K562 (cell line): ENCODE results near the gene LMNB1. TPM values are rescaled to one million over a fixed set of nuclear protein-coding genes. Genes with fewer than 3 reads are reported as not detected.

ENCODE experiments used
- CBFA2T2 ChIP-seq: fragments of 450-650 bp; conservative IDR thresholded peaks from 2 replicates; pipeline ENCODE4 v1.6.1; 2017; ENCODE audit warnings: mild to moderate bottlenecking
- CCNT2 ChIP-seq: IDR thresholded peaks from 2 replicates; pipeline ENCODE4 v1.6.1; 2011; ENCODE audit warnings: borderline replicate concordance, low read depth, mild to moderate bottlenecking, moderate library complexity, mixed read lengths, low read length; ENCODE audit not compliant: insufficient read length; ENCODE audit errors: extremely low read depth
- DACH1 ChIP-seq: fragments of 450-650 bp; IDR thresholded peaks from 2 replicates; pipeline ENCODE4 v1.6.1; 2018; ENCODE audit not compliant: partially characterized antibody
- HDAC1 ChIP-seq, 2 experiments: fragments of 450-650 bp; IDR thresholded peaks; 2 replicates each; pipeline ENCODE4 v1.6.1; 2016 to 2017; ENCODE audit warnings: inconsistent platforms in 1 of 2, mild to moderate bottlenecking in 1 of 2, moderate library complexity in 1 of 2
- HMG20A ChIP-seq: fragments of 450-650 bp; formaldehyde crosslinking; conservative IDR thresholded peaks from 2 replicates; pipeline ENCODE4 v1.4.0; 2020; ENCODE audit warnings: mild to moderate bottlenecking, mixed read lengths
- KLF16 ChIP-seq: IDR thresholded peaks from 2 replicates; pipeline ENCODE4 v1.6.1; 2016; ENCODE audit warnings: antibody characterized with exemption
- MYBL2 ChIP-seq, 2 experiments: fragments of 450-650 bp in 1 of 2; sonication (generic) in 1 of 2; formaldehyde crosslinking in 1 of 2; IDR thresholded peaks; 2 replicates each; pipeline versions ENCODE4 v1.6.1 to v1.8.1; 2017 to 2022; ENCODE audit warnings: borderline replicate concordance in 1 of 2, inconsistent platforms in 1 of 2, low read depth in 1 of 2, mild to moderate bottlenecking in 1 of 2, missing genetic modification reagents in 1 of 2, moderate library complexity in 1 of 2
- NCOA1 ChIP-seq: fragments of 450-650 bp; IDR thresholded peaks from 2 replicates; pipeline ENCODE4 v1.6.1; 2016; ENCODE audit warnings: low read depth
- PHB ChIP-seq: fragments of 250-450 bp; sonication (Bioruptor Pico); IDR thresholded peaks from 2 replicates; pipeline ENCODE4 v1.5.0; 2021
- PML ChIP-seq: IDR thresholded peaks from 2 replicates; pipeline ENCODE4 v1.6.1; 2012; ENCODE audit warnings: low read length, inconsistent platforms
- POLR2A ChIP-seq: fragments of 450-650 bp; conservative IDR thresholded peaks from 2 replicates; pipeline ENCODE4 v1.6.1; 2016
- POLR2B ChIP-seq: fragments of 450-650 bp; IDR thresholded peaks from 2 replicates; pipeline ENCODE4 v1.6.1; 2018; ENCODE audit warnings: low read depth; ENCODE audit not compliant: partially characterized antibody
- RBM22 ChIP-seq: fragments of 200-400 bp; formaldehyde crosslinking; IDR thresholded peaks from 2 replicates; pipeline ENCODE4 v1.6.1; 2018; ENCODE audit warnings: low read length, low read depth; ENCODE audit not compliant: poor library complexity, severe bottlenecking
- STAT5A ChIP-seq: IDR thresholded peaks from 2 replicates; pipeline ENCODE4 v1.6.1; 2012; ENCODE audit warnings: low read length, inconsistent platforms, borderline replicate concordance
- TCFL5 ChIP-seq: fragments of 250-450 bp; sonication (Bioruptor Pico); conservative IDR thresholded peaks from 2 replicates; pipeline ENCODE4 v1.6.1; 2021; ENCODE audit warnings: mild to moderate bottlenecking, moderate library complexity, matching md5 sums
- ZBTB7A ChIP-seq: IDR thresholded peaks from 2 replicates; pipeline ENCODE4 v1.6.1; 2011; ENCODE audit warnings: low read depth, mild to moderate bottlenecking, low read length, moderate library complexity, borderline replicate concordance; ENCODE audit not compliant: control insufficient read depth
- ZEB2 ChIP-seq: fragments of 450-650 bp; IDR thresholded peaks from 2 replicates; pipeline ENCODE4 v1.6.1; 2016
- ZNF212 ChIP-seq: fragments of 450-650 bp; formaldehyde crosslinking; IDR thresholded peaks from 2 replicates; pipeline ENCODE4 v1.4.0; 2020; ENCODE audit warnings: mild to moderate bottlenecking
- ZNF253 ChIP-seq: fragments of 250-450 bp; sonication (Bioruptor Pico); conservative IDR thresholded peaks from 2 replicates; pipeline ENCODE4 v1.6.1; 2021; ENCODE audit warnings: mild to moderate bottlenecking
- ZNF444 ChIP-seq: fragments of 250-450 bp; sonication (Bioruptor Pico); IDR thresholded peaks from 2 replicates; pipeline ENCODE4 v1.4.0; 2020; ENCODE audit warnings: mild to moderate bottlenecking, moderate library complexity
- ZNF507 ChIP-seq: conservative IDR thresholded peaks from 2 replicates; pipeline ENCODE4 v1.6.1; 2017; ENCODE audit warnings: missing genetic modification characterization, missing compliant biosample characterization
- ZNF699 ChIP-seq: fragments of 250-450 bp; sonication (Bioruptor Pico); IDR thresholded peaks from 2 replicates; pipeline ENCODE4 v1.8.0; 2021; ENCODE audit warnings: mild to moderate bottlenecking, moderate library complexity; ENCODE audit not compliant: insufficient replicate concordance
- ZNF75A ChIP-seq: fragments of 450-650 bp; formaldehyde crosslinking; IDR thresholded peaks from 2 replicates; pipeline ENCODE4 v1.4.0; 2020; ENCODE audit warnings: mild to moderate bottlenecking
- ZNF76 ChIP-seq: fragments of 250-450 bp; sonication (Bioruptor Pico); IDR thresholded peaks from 2 replicates; pipeline ENCODE4 v1.4.0; 2020; ENCODE audit warnings: mild to moderate bottlenecking, moderate library complexity, borderline replicate concordance
- ZNF780A ChIP-seq: fragments of 250-450 bp; sonication (Bioruptor Pico); IDR thresholded peaks from 2 replicates; pipeline ENCODE4 v1.5.0; 2021; ENCODE audit warnings: mild to moderate bottlenecking
- polyA plus RNA-seq, 8 experiments: library from polyadenylated mRNA; depleted of rRNA in 4 of 8; stranded (reverse) in 5 of 8; unstranded in 3 of 8; fragments of >200 nt; fragmentation: Nextera tagmentation in 2 of 8; fragmentation: Illumina TruSeq in 1 of 8; extraction: Ambion mirVana in 2 of 8; extraction: Trizol in 1 of 8; gene quantifications; 2 replicates each; pipeline versions ENCODE4 v1.2.1 to v1.2.3, GENCODE V29; 2011 to 2014; ENCODE audit warnings: inconsistent platforms in 1 of 8, missing spikeins in 1 of 8
- total RNA-seq, 7 experiments: library from RNA; depleted of rRNA in 6 of 7; stranded (reverse); fragments of >200 nt in 6 of 7; fragmentation: Illumina TruSeq in 2 of 7; extraction: Trizol in 2 of 7; gene quantifications; 2 replicates each; pipeline versions ENCODE4 v1.2.1 to v1.2.3, GENCODE V29; 2011 to 2021; ENCODE audit warnings: low replicate concordance in 1 of 7
- TF ChIP-seq, protein P1 (sequence below): fragments of 250-450 bp; sonication (Bioruptor Pico); IDR thresholded peaks from 2 replicates; pipeline ENCODE4 v1.9.0; 2021; ENCODE audit warnings: mild to moderate bottlenecking, inconsistent platforms
- TF ChIP-seq, protein P2 (sequence below), 2 experiments: fragments of 450-650 bp; conservative IDR thresholded peaks; 2 replicates each; pipeline ENCODE4 v1.6.1; 2017; ENCODE audit warnings: mild to moderate bottlenecking in 2 of 2, moderate library complexity in 2 of 2
- TF ChIP-seq, protein P3 (sequence below): fragments of 450-650 bp; IDR thresholded peaks from 2 replicates; pipeline ENCODE4 v1.6.1; 2014; ENCODE audit warnings: low read depth, mild to moderate bottlenecking, moderate library complexity, borderline replicate concordance

The LMNB1 gene
- total and polyA plus RNA-seq, 9 of the 15 experiments (the other 6 are each of a cell fraction or from before 2014, with no cell fraction given): 2.8 to 190 (median 131) TPM

DNA sequence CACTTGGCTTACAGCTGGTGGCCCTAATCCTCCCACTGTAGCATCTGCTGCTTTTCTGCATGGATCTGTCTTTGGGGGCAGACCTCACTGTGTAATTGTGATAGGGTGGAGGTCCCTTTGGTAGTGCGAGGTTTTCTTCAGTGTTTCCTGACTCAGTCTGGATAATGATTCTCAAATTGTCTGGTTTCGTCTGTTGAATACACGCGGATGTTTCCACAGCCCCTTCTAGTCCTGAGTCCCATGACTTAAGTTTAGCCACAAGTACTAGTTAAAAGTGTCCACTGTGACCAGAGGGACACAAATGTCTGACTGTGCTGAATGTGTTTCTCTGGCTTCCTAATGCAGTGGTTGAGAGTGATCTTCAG lies 70.5 kb downstream of the LMNB1 start (continued):
- TF ChIP-seq ZNF780A (CRISPR knock-in tag) (no peak), ZNF444 (CRISPR knock-in tag) (no peak), CBFA2T2 (peak; percentile 91), MYBL2 (IDR thresholded peaks at IDR 0.05; ENCODE audit: low read depth) (no peak), MYBL2 (CRISPR knock-in tag; IDR thresholded peaks at IDR 0.05; ENCODE audit: borderline replicate concordance) (no peak), RBM22 (no peak), POLR2A (no peak), ZNF699 (CRISPR knock-in tag) (no peak), ZNF75A (no peak), STAT5A (peak; percentile 83), ZNF253 (no peak), ZNF212 (CRISPR knock-in tag) (no peak), CCNT2 (no peak), ZNF507 (tag) (no peak), TCFL5 (CRISPR knock-in tag) (no peak), NCOA1 (no peak), KLF16 (peak; percentile 71; the same call in 1 of the 2 replicates), HMG20A (CRISPR knock-in tag) (no peak), ZBTB7A (no peak), POLR2B (no peak), PHB (CRISPR knock-in tag) (no peak), PML (peak; percentile 81; the same call in 1 of the 2 replicates), ZEB2 (no peak), HDAC1 (IDR thresholded peaks at IDR 0.05) (no peak), ZNF76 (CRISPR knock-in tag) (no peak), DACH1 (peak; percentile 75)
- TF ChIP-seq, protein P1, sequence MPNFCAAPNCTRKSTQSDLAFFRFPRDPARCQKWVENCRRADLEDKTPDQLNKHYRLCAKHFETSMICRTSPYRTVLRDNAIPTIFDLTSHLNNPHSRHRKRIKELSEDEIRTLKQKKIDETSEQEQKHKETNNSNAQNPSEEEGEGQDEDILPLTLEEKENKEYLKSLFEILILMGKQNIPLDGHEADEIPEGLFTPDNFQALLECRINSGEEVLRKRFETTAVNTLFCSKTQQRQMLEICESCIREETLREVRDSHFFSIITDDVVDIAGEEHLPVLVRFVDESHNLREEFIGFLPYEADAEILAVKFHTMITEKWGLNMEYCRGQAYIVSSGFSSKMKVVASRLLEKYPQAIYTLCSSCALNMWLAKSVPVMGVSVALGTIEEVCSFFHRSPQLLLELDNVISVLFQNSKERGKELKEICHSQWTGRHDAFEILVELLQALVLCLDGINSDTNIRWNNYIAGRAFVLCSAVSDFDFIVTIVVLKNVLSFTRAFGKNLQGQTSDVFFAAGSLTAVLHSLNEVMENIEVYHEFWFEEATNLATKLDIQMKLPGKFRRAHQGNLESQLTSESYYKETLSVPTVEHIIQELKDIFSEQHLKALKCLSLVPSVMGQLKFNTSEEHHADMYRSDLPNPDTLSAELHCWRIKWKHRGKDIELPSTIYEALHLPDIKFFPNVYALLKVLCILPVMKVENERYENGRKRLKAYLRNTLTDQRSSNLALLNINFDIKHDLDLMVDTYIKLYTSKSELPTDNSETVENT (CRISPR knock-in tag): no peak
- TF ChIP-seq, protein P2, sequence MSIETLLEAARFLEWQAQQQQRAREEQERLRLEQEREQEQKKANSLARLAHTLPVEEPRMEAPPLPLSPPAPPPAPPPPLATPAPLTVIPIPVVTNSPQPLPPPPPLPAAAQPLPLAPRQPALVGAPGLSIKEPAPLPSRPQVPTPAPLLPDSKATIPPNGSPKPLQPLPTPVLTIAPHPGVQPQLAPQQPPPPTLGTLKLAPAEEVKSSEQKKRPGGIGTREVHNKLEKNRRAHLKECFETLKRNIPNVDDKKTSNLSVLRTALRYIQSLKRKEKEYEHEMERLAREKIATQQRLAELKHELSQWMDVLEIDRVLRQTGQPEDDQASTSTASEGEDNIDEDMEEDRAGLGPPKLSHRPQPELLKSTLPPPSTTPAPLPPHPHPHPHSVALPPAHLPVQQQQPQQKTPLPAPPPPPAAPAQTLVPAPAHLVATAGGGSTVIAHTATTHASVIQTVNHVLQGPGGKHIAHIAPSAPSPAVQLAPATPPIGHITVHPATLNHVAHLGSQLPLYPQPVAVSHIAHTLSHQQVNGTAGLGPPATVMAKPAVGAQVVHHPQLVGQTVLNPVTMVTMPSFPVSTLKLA (conservative IDR thresholded peaks at IDR 0.05): no peak
- TF ChIP-seq, protein P3, sequence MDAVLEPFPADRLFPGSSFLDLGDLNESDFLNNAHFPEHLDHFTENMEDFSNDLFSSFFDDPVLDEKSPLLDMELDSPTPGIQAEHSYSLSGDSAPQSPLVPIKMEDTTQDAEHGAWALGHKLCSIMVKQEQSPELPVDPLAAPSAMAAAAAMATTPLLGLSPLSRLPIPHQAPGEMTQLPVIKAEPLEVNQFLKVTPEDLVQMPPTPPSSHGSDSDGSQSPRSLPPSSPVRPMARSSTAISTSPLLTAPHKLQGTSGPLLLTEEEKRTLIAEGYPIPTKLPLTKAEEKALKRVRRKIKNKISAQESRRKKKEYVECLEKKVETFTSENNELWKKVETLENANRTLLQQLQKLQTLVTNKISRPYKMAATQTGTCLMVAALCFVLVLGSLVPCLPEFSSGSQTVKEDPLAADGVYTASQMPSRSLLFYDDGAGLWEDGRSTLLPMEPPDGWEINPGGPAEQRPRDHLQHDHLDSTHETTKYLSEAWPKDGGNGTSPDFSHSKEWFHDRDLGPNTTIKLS: no peak
